Stimulated activated CD4-positive, alpha-beta T cell treated with anti-CD3 and anti-CD28 coated beads, TNF-alpha, amount 100 ng/mL, for 1 hour (primary cell): ENCODE data around the gene CLBA1.

Source experiments
- DNase-seq, 3 donors: peaks; one replicate each; pipeline ENCODE4 v3.0.0-alpha.2; 2020; ENCODE audit warnings: low read depth in 3 of 3, low spot score in 1 of 3

The CLBA1 gene

DNA sequence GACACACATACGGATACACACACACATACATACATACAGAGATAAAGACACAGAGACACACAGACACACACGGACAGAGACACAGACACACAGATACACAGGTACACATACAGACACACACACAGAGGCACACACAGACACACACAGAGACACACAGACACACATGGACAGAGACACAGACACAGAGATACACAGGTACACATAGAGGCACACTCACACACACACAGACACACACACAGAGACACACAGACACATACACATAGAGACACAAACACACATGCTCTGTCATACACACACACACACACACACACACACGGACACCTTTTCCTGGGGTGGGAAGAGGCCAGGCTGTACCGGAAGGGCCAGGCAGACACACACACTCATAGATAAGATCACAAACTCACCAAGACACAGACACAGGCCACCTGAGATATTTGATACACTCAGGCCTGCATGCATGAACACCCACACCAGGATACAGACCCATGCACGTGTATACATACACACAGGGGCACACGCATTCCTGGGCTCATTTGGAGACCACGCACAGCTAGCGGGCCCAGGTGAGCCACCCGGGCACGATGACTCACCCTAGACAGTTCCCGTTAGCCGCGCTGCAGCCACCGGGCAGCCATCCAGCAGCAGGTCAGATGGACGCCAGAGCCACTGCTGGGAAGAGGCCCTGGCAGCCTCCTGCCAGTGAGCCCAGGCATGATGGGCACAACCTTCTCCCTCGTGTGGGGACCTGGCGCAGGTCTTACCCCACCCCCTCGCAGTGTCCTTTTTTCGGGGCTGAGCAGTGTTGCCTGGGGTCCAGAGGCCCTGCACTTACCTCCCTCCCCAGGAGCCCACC, 5.6 kb upstream of the CLBA1 start:
- no peak for DNase-seq

DNA sequence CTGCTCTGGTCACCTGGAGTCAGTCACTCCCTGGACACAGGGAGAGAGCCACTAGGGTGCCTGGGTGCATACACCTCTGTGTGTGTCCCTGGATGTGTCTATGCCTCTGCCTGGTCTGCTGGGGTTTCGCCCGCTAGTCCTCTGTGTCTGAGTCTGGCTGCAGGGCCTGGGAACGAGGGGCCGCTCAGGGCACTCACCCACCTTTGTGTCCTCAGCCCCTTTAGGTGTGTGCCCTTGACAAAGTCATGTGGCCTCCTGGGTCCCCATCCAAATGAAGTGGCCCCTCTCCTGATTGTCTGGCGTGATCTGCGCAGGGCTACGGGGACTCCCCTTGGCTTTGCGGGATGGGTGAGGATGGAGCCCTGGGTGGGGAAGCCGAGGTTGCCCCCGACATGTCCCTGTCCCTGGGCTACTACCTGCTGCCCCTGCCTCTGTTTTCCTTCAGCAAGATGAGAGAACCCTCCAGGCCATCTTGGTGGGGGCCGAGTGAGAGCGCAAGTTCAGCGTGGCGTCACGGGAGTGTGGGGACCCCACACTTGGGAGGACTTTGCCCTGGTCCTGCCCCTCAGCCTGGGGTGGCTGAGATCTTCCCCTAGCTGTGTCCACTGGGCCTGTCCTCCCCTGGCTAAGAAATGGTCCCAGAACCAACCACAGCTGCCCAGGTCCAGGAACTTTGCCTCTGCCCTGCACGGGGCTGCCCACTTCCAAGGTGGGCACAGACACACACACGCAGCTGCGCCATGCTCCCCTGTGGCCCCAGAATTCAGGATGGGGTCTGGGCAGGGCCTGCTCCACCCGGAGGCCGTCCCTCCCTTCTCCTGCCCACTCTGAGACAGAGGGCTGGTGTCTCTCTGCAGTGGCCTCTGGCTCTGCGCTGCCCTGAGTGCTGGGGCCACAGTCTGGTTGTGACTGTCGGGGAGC, 4.7 kb upstream of the CLBA1 start:
- DNase-seq: no peak

DNA sequence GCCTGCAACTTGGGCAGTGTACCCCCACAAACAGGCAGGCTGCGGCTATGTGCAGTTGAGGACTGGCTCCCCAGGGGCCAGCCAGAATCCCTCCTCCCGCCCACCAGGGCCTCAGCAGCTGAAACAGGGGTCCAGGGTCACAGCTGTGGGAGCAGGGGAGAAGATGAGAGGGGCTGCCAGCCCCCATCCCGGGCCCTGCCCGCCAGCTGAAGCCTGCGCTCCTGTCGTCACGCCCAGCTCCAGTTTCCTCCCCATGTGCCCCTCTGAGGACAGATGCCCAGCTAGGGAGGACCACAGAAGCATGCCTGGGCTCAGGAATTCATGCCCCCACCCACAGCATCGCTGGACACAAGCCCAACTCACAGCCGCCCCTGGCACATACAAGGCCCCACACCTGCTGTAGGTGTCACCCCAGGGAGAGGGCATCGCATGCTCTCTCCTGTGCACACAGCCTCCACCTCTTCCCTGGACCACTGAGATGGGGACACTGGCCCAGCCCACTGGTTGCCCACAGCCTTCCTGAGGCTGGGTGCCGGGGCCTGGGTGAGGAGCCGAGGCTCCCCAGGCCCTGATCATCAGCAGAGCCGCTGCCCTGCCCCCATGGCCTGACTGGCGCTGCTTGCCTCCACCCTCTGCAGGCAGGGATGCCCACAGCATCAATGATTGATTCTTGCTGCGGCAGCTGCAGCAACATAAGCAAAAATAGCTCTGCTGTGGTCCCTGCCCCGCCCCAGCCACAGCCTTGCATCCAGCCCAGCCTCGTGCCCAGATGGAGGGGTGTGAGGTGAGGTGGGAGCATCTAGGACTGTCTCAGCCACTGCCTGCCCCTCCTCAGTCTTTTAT, 3.7 kb upstream of the CLBA1 start:
- DNase-seq: no peak

DNA sequence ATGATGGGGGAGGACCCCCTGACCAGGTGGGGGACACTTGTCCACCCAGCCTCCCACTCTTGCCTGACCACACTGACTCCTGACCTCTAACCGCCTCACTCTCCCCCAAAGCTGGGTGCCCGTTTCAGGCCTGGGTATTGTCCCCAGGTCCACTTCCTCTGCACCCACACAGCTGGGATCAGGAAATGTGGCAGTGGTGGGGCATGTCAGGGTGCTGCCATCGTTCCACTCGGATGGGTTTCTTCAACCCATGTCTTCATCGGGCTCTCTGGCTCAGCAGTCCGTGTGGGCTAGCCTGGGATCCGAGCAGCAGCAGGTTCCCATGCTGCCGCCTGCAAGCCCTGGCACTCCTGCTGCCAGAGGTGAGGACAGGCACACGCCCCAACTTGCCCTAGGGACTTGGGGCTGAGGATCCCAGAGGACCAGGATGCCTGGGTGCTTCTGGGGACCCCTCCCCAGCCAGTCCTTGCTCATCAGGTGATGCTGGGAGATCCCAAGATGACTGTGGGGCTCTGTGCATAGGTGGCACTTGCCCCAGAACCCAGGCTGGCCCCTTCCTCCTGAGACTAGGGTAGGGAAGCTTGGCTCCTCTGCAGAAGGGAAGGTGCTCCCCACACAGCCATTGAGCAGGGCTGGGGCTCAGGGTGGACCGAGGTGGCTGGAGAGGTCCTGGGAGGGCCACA, 2.9 kb upstream of the CLBA1 start:
- DNase-seq: no peak

DNA sequence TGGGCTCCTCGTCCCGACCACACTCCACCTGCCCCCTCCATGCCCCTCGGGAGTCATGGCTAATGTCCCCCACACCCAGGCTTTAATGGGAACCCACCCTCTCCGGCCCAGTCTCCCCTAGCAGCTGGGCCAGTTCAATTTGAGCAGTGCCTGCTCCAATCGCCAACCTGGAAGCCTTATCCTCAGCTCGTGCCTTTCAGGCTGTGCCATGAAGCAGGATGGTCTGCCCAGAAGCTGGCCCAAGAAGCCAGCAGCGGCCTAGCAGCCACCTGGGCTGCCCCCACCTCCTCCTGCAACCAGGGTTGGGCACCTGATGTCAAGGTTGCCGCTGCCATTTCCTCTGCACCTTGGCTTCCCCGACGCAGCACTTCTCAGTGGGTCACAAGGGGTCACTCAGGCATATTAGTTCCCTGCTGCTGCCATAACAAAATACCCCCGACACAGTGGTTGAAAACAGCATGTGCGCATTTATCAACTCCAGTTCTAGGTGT, 2.3 kb upstream of the CLBA1 start:
- no peak for DNase-seq

DNA sequence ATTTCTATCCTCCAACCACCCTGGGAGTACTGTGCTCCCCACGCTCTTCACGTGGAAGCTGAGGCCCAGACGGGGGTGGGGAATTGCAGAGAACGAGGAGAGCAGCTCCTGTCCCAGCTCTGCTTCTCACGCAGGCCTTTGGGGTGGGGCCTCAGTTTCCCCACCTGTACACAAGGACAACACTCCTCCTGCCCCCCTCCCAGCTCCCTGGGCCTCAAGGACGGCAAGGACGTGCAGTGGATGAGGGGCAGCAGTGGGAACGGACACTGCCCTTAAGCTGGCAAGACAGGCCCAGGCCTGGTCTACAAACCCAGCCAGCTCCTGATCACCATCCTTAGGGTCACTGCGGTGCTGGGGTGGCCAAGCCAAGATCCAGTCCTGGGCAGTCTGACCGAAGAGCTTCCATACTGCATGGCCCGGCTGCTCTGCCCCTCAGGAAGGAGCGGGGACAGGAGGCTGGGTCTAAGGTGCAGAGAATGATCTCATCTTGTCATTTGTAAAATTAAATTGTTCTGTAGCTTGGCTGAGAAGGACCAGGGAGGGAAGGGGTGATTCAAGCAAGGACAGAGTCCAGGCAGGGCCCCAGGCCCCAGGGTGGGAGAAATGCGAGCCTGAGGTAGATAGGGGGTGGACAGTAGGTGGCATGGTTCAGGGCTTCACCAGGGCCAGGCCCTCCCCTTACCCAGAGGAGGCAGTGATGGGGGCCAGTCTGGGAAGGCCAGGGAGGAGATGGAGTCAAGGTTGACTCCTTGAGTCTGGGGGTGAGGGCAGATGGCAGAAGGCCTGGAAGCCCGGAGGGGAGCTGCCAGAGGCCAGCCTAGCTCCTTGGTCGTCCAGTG, 1.3 kb upstream of the CLBA1 start:
- no peak for DNase-seq

DNA sequence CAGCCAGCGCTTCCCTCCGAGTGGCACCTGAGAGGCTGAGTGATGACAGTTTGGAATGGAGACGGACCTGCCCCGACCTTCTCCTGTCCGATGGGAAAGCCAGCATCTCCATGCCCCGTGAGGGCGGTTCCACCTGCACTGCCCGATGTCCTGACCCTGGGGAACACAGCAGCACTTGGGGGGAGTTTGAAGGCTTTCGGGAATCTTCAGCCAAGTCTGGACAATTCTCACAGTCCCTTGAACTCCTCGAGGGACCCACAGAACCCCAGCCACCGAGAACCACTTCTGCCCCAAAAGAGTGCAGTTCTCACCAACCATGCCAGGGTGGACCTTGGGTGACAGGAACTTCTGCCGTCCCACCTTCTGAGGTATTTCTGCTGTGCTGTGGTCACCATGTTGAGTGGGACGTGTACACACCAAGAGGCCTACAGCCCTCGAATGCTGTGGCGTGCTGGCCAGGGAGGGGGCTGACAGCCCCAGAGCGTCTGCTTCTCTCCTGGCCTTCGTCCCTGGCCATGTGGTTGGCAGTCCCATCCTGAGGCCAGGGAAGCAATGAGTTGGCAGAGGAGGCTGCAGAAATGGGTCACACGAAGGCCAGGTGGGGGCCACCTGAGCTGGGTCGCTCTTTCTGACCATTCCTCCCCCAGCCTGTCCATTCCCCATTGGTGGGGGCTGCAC, 1.0 kb downstream of the CLBA1 start:
- DNase-seq: no peak

DNA sequence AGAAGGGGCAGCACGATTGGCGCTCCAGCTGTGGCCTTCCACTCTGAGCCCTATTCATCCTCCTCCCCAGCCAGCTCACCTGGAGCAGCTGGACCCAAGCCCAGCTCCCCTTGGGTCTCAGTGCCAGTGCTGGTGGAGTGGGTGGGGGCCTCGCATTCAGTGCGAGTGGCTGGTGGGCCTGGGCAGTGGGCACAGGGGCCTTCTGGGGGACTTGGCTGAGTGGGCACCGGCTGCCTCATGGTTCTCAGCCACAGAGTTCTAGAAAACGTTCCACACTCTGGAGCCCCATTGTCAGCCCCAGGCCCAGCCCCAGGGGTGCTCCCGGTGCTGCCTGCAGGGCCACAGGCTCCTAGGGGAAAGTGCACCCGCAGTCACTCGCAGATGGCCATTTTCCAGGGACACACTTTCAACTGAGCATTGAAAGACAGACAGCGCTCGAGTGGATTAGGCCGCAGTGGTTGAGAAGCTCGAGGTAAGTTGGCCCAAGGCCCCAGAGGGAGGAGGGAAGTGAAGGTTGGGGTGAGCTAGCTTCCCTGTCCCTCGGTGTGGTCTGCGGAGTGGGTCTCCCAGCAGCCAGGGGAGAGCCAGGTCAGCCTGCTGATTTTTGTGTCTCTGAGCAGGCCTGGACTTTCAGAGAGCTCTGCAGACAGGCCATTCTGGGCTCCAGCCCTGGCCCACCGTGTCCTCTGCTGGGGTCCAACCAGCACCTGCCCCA, 3.8 kb downstream of the CLBA1 start:
- DNase-seq: no peak

DNA sequence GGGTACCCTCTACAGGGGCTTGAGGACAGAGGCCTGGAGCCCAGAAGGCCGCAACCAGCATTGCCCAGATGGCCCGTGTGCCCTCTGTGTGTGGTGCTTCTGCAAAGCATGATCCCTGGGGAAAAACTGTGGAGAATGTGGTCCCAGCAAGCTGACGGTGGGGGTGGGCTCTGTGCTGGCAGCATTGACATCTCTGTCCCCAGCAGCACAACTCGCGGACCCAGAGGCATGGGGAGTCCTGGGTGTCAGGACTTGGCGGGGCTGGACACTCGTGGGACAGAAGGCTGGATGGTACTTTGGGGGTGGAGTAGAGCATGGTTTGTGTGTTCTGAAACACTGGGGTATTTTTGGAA, 4.3 kb downstream of the CLBA1 start:
- DNase-seq: no peak

DNA sequence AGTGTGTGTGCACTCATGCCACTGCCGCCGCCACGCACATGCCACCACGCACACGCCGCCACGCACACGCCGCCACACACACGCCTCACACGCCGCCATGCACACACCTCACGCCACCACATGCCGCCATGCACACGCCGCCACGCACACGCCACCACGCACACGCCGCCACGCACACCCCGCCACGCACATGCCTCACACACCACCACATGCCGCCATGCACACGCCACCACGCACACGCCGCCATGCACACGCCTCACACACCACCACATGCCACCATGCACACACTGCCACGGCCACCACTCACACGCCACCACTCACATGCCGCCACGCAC, 6.3 kb downstream of the CLBA1 start:
- no peak for DNase-seq

DNA sequence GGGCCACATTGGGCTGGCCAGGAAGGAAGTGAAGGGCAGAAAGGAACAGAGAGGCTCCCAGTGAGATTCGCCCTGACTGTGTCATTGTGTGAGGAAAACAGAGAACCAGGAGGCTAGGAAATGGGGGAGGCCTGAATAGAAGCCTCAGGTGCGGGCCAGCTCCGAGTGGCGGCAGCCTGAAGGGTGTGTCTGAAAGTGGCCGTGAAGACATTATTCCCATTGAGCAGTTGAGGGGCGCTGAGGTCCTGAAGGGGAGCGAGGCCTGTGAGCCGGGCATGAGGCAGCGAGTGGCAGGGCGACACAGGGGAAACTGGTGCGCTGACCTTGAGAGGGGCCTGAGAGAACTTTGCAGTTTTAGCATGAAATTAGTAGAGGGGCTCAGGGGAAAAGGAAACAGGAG, 6.9 kb downstream of the CLBA1 start:
- no peak for DNase-seq

DNA sequence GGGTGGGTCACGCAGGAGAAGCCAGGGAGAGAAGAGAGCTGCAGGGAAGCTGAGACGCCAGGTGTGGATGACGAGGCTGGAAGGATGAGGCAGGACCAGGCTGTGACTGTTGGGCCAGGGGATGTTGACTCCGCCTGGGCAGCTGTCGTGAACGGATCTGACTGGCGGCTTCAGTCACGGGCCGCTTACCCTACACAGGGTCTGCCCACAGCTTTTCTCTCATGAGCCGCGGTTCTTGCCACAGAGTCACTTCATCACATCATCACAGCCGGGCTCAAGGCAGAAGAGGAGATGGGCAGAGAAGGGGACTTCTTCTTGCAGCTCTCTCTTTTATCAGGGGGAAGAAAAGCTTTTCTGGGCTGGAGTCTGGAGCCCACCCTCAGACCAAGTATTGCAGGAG, 7.7 kb downstream of the CLBA1 start:
- DNase-seq: no peak

DNA sequence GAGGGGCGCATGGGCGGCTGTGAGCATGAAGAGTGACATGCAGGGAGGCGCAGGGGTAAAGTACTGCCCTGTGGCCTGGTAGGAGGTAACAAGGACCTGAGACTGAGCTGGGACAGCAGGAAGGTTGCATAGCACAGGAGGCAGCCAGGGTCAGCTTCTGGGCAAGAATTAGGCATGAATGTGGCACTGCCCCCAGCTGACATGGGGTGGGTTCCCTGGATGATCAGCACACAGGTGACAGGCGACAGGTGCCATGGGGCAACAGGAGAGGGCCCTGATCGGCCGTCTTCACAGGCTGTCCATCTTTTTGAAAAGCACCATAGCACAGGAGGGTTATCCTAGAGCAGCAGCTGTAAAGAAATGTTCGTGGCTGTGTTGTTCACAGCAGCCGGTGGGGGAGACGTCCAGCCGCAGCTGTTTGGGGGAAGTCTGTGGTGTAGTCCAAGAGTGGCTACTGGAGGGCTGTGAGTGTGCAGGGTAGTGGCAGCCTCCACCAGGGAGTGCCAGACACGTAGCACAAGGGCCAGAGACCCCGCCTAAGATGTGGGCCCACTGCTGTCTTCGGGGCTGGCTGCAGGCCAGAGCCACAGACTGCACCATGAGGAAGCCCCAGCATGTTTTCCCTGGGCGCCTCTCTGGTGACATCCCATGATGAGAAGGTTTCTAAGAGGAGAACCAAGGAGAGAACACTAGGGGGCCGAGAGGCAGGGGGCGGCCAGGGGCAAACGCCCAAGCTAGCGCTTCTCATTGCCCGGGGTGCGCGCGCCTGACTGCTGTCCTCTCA, 8.4 kb downstream of the CLBA1 start:
- no peak for DNase-seq

DNA sequence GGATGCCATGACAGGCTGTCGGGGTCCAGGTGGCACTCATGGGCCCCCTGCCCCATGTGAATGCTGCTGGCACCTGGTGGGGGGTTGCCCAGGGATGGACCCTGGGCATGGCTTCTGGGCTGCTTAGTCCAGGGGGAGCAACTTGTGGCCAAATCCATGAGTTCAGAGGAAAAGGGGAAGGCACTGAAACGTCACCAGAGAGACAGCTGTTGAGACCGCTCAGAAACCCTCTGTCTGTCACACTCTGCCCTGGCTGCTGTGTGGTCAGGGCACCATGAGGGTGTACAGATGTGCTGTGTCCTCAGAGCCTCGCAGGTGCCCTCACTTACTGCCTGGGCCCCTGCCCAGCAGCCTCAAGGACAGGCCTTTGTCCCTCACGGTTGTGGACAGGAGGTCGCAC, 9.4 kb downstream of the CLBA1 start:
- DNase-seq: no peak

DNA sequence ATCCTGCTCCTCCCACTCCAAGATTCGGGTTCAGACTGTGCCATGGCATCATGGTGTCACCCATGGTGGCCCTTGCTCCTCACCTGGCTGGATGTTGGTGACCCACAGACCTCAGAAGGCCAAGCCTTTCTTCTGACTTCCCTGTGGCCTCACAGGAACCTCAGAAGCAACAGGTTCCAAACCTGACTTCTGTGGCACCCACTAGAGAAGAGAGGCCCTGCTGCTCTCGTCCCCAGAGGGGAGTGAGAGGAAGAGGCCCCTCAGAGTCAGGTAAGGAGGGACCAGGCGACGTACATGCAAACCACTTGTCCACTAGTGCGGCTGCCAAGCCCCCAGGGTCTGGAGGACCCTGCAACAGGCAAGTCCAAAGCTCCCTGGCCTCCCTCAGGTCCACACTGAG, 10.4 kb downstream of the CLBA1 start:
- no peak for DNase-seq

DNA sequence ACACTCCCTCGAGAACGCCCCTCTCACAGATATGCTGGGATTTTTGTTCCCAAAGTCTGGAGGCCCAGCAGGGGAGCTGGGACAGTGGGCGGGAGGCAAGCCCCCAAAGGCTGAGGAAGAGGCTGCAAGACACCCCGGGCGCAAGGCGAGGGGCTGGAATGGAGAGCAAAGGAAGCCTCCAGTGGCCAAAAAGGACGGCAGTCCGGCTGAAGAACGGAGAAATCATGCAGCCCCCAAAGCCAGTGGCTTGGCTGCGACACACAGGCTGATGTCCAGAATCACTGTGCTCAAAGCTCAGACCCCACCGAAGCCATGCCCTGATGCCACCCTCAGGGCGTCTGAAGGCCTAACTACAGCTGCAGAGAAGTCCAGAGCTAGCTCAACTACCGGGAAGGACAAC, 10.9 kb downstream of the CLBA1 start:
- no peak for DNase-seq

DNA sequence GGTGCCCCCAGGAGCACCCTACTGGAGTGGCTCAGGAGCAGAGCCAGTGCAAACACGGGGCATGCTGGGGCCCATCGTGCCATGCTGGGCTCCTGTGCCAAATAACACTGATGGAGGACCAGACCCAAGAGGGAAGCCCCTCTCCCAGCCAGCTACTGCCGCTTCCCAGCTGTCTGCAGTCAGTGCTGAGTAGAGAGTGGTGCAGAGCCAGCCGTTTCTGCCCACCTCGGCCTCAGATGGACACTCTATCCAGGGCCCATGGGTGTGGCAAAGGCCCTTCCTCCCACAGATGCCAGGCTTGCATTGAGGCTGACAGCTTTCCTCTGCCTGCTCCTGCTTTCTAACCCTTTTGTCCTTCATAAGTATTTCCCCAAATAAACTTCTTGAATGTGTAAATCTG, 13.2 kb downstream of the CLBA1 start:
- no peak for DNase-seq

DNA sequence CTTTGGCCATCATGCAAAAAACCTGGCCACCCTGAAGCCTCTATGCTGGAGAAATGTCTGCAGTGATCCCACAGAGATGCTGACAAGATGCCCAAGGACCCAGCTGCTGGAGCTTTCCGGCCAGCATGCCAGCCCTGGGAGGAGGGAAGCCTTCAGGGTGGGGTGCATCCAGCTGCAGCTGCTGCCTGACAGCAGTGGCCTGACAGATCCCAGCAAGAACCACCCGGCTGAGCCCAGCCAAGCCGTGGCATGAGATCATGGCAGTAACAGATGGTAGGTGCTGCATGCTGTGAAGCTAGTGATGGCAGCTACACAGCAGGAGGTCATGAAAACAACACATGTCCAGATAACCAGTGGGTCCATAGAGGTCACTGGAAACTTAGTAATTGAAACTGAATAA, 13.8 kb downstream of the CLBA1 start:
- DNase-seq: no peak
